NCI-H2196 (cell line): ENCODE results near the gene RHBDD1.

ENCODE experiments used
- DNase-seq: peaks from one replicate; lab custom pipeline; 2025; ENCODE audit not compliant: unreplicated experiment; lab: John Stamatoyannopoulos, UW

The RHBDD1 gene

DNA sequence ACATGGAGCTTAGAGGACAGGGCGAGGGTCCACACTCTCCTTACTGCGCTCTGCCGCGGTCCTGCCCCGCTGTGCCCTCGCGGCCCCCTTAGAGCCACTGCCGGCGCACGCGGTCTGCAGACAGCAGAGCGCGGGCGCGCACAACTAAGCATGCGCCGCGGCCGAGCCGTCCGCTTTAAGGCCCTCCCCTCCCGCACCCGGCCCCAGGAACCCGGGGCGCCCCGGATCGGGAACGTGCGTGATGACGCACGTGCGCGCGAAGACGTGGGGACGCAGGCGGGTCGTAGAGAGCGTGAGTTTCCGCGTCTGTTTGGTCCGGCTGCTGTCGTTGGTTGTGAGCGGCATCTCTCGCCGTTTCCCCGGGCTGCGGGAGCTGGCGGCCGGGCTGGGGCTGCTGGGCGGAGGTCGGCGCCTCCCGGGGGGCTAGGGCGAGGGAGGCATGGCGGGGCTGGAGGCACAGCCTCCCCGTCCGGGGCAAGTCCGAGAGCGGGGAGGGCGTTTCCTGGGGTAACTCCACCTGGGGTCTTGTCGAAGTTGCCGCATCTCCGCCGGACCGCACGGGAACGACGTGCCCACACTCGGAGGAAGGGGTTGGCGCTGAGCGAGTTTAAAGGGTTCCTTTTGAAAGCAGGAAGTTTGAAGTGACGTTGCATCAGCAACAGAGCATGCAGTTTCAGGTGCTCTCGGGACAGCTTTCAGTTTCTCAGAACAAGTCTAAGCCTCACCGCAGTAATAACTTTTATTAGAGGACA lies at the start of gene RHBDD1:
TSS of gene RHBDD1 (plus strand) at position 259 of the 752 bp plus-strand sequence. CDS start 28,640 bp downstream, outside the sequence.
- peak; percentile 96 for DNase-seq

- DNase-seq: no peak
These were observed 47.8 kb upstream of the RHBDD1 start for GRCh38 chr2:226788064-226788463.

DNA sequence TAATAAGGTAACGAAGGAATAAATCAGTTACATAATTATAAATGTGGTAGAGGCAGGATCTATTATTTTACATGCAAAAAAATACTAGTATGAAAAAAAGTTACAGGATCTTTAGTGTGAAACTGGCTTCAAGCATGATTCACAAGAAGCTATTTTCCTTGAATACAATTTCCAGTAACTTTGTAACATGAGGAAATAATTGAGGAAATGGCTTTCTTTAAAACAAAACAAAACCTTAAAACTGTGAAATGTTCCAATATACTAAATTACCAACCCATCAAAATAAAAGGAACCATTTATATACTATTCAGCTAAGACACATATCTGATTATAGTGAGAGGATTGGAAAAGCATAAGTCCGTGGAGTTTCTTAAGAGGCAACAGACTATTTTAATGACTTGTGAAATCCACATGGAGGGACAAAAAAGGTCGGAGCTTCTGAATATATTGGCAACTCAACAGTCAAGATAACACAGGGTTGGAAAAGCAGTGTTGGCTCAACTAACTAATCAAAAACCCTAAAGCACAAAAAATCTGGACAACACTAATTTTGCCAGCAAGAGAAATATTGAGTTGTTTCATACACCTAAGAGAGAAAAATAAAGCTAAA lies 46.9 kb upstream of the RHBDD1 start:
- DNase-seq: no peak

DNA sequence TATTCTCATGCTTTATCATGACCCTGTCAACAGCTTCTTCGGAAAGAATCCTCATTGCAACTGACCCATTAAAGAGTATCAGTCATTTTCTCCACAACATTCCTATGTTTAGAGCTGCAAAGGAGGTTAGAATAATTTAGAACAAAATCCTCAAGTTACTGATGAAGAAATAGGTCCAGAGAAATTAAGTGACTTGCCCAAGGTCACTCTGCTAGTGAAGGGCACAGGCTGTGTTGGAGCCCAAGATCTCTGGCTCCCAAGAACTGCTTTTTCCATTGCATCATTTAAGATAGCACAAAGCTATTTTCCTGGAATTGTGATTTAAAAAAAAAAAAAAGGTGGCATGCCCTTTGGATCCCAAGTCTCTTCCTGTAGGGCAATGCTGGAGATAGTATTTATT lies 45.8 kb upstream of the RHBDD1 start:
- no peak for DNase-seq

DNA sequence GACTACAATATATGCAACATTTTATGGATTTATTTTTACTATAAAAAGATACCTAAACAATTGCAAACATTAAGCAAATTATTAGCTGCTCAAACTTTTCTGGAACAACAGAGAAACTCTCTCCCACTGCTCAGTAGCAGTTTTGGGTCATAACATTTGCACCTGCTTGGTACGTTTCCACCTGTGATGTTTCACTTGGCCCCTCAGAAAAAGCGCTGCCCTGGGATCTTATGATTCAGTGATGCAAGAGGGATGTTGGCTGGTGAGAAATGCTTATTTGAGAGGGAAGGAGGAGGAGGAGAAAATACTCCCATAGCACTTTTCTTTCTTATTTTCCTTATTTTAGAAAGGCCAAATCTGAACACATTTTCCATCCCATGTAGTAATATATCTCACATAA lies 45.4 kb upstream of the RHBDD1 start:
- no peak for DNase-seq

GRCh38 chr2:226791056-226791486 lies 44.8 kb upstream of the RHBDD1 start:
- DNase-seq: peak; percentile 65

DNA sequence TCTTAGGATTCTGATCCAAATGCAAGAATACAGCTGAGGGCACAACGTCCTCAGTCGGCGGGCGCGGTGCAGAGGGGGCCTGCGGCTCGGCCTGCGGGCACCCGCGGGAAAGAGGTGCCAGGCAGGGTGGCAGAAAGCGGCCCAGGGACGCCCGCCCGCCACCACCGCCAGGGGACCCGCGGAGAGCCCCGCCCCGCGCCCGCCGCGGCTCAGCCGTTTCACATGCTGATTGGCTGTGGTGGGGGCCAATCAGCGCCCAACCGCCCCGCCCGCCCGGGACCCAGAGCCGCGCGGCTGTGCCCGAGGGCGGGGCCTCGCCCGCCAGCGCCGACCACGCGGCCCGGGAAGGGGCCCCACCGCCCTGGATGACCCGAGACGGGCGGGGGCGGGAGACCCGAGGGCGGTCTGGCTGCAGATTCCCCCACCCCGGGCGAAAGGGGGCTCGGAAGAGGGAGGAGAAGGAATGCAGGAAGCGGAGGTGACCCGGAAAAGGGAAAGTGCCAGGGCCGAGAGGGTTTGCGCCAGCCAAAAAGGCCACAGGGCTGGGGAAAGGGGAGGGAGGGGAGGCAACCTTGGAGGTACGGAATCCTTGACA lies 44.3 kb upstream of the RHBDD1 start:
- peak; percentile 90 for DNase-seq

DNA sequence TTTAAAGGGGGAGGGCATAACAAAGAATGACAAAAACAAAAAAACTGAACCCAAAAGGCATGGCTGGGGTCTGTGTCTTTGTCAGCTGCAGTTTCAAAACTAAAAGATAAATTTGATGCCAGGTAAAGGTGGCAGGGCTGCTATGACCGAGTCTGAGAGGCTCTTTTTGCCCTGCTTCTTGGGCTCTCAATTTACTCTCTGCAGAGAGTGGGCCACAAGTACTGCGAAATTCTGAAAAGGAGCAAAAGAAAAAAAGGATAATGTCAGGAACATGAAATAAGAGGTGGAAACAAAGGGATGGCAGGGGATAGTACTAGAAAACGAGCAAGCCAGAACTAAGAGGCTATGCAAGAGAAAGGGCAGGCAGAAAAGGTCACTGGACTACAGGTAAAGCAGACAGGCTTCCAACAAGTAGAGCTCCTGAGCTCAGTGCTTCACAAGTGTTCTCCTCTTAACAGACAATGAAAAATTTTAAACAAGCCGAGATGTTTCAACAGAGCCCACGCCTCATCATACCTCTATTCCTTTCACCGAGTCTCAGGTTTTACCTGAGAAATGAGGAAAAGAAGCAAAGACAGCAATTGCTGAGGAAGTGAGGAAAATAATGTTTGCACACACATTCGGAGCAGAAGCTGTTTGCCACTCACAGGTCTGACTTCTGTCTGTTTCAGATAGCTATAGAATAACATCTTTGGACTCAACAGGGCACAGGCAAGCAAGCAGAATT lies 43.5 kb upstream of the RHBDD1 start:
- no peak for DNase-seq

DNA sequence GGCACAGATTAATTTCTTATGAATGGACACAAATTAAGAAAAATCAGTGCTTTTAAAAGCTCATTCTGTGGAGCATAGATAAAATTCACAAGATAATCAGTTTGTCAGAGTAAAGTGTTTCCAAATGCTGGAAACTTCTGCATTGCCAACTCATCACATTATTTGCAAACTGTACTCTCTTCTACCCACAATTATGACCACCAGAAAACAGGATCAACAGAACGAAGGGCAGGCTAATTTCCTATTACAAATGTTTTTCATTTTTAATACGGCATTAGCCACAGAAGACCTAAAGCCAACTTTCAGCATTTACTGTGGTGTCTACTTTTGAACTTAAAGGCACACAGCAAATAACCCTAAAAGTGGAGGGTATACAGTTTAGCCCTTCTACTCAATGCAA lies 42.2 kb upstream of the RHBDD1 start:
- no peak for DNase-seq

GRCh38 chr2:226794196-226794661 lies 41.6 kb upstream of the RHBDD1 start:
- DNase-seq: no peak

DNA sequence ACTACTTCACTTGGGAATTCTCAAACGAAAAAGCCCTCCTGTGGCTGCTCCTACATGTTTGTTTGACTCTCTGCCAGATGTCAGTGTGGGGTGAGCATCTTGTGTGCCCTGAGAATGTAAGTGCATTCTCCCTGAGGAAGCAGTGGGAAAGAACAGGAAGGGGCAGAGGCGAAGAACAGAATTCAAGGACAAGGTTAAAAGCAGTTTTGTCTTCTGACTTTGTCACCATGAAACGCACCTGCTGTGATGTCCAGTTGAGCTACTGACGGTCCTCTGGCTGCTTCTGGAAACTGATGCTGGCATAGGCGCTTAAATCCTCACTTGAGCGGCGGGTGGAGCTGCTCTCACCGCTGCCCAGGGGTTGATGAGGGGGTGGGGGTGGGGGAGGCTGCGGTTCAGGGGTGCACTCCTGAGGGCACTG lies 41.1 kb upstream of the RHBDD1 start:
- no peak for DNase-seq

DNA sequence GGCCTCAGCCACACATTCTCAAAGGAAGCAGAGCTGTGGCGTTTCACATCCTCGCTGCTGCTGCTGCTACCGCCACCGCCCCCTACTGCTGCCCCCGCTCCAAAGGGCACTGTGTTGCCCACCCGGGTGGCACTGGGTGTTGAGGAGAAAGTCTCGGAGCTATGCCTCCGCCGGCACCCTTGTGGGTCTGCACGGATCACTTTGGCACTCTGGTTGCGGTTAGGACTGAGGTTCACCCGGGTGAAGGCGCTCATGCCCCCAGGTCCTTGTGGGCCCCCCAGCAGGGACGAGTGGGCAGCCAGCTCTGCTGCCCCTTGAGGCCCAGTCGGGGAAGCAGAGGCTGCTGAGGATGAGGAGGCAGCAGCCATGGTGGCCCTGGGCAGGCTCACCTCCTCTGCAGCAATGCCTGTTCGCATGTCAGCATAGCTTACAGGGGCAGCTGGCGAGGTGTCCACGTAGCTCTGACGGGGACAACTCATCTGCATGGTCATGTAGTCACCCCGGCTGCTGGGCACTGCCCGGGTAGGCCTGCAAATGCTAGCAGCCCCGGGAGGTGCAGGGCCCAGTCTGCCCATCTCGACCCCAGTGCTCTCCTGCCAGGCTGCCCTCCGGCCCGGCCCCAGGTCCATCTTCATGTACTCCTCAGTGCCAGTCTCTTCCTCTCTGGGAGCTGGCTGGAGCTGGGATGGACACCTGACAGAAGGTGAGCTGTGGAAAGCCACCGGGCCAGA lies 40.4 kb upstream of the RHBDD1 start:
- DNase-seq: no peak

GRCh38 chr2:226796012-226796839 lies 39.6 kb upstream of the RHBDD1 start:
- no peak for DNase-seq

DNA sequence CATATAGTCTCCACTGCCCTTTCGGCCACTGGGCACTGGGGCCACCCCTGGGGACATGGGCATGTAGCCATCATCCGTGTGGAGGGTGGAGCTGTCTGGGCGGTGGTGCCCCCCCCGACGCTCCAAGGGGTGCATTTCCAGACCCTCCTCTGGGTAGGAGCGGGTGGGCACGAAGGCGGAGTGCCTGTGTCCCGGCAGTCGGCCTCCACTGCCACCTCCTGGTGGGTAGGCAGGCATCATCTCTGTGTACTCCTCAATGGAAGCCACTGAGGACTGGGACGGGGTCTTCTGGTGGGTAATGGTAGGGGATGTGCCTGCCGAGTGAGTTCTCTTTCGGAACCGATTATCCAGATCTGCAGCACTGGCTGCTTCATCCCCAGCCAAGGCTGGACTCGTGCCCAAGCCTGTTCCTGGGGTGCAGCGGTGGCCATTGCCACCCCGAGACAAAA lies 39.0 kb upstream of the RHBDD1 start:
- DNase-seq: no peak

- DNase-seq: no peak
These were observed 38.4 kb upstream of the RHBDD1 start for GRCh38 chr2:226797289-226797988.

- no peak for DNase-seq
These were observed 37.8 kb upstream of the RHBDD1 start for GRCh38 chr2:226797989-226798421.

DNA sequence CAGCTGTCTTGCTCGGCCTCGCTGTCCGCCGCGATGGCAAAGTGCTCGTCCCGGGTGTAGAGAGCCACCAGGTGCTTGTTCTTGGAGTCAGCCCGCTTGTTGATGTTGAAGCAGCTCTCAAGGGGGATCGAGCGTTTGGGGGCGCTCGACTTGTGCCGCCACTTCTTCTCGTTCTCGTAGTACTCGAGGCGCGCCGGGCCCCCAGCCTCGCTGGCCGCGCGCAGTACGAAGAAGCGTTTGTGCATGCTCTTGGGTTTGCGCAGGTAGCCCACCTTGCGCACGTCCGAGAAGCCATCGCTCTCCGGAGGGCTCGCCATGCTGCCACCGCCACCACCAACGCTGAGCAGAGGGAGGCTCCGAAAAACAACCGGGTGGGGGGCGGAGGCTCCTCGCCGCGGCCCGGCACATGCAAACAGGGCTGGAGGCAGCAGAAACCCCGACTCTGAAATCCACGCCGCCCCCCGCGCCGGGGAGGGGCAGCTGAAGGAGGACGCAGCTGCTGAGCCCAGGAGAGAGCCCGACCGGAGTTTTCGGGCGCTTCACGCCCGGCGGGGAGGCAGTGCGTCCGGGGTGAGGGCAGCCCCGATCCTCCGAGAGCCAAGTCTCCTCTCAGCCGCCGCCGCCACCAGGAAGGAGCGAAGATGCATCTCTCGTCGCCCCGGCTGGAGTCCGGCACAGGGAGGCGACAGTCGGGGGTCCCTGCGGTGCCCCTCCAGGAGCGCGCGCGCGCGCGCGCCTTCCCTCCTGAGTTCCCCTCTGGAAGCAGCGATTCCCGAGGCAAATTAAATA lies 37.2 kb upstream of the RHBDD1 start:
- DNase-seq: no peak

DNA sequence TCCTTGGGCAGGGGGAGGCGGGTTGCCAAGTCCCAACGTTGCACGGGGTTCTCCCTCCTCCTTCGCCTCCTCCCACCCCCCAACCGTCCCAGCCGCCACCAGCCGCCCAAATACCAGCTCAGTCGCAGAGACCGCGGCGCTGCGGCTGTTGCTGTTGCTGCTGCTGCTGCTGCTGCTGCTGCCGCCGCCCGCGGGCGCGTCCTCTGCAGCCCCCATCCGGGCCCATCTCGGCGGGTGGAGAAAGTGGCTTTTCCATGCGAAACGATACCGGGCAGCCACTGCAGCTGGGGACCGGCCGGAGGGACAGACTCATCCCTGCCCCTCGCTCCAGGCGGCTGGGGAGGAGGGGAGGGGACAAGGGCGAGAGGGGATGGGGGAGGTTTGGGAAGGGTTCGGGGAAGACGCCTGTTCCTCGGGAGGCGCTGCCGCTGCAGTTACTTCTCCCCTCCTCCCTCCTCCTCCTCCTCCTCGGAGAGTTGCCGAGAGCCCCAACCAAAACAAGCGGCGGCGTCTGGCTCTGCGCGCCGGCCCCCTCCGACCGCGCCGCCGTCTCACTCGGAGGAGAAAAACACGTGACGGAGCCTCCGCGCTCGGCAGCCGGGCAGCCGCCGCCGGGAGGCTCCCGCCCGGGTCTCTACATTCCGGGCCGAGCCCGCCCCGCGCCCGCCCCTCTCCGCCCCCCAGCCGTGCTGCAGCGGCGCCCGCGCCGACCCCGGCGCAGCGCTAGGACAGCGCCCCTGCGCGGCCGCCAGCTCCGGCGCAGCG lies 36.5 kb upstream of the RHBDD1 start, which contains the start of gene IRS1:
TSS of gene IRS1 (minus strand) at position 610 of the 765 bp plus-strand sequence. CDS start 1,082 bp downstream, outside the sequence.
- peak; percentile 55 for DNase-seq
